Left lobe of liver (tissue), 2 donors: Measurements from ENCODE around the gene POTEB. TPM values are rescaled to one million over a fixed set of nuclear protein-coding genes. Genes with fewer than 3 reads are reported as not detected.
"Not testable (repeated sequence)": the region's sequence is repeated elsewhere in the genome, so short reads cannot be mapped to it uniquely, and the experiment has no call there.

Source experiments
- ATAC-seq: fragments of 200-7000 bp; cut with Tn5 transposase; one replicate; pipeline ENCODE4 v1.9.1; 2020; ENCODE audit warnings: mild to moderate bottlenecking, moderate library complexity
- DNase-seq: peaks from one replicate; pipeline ENCODE4 v3.0.0-alpha.2; 2020; ENCODE audit warnings: low spot score
- total RNA-seq: library from RNA; stranded (reverse); gene quantifications from one replicate; pipeline ENCODE4 v1.2.1, GENCODE V29; 2021
- donor health status: DM: no; HTN: no; CAD: no; lungs with moderate emphysema.
- donor health status: DM: no; HTN: yes; CAD: no.

Gene POTEB
- total RNA-seq = not detected

DNA sequence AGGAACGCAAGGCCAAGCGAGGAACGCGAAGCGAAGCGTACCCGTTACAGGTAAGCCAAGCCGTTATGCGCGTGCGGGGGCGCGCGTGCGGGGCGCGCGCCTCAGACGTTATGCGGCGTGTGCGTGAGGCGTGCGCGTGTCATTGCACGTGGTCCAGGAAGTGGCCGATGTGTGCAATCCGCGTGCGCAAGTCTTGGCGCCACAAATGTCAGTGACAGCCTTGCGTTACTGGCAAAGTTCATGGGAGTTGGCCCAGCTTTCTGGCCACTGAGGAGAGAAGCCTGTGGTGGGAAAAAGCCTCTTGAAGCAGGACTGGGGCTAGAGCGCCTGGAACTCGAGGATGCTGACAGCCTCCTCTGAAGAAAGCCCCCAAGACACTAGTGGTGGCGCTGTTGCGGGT lies at the start of gene POTEB:
Gene POTEB (minus strand): TSS at position 101 of the 400 bp plus-strand sequence. CDS start 489 bp downstream, outside the sequence.
- ATAC-seq, DNase-seq: not testable (repeated sequence)

DNA sequence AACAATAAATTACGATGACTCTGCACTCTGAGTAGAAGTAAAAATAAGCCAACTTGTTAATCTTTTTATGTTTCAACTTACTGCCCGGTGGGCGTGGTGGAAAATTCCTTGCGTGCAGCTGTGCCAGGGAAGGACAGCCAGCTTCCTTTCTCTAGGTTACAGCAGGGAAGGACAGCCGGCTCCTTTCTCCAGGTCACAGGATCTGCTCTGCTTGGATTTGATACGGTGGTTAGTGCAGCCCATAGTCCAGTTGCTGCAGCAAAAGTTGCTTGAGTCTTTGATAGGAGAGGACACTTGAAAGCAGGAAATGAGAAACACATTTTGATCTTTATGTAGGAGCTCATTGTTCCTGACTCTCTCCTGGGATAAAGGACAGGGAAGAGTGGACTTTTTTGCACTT lies 13.4 kb upstream of the POTEB start:
- DNase-seq, ATAC-seq: not testable (repeated sequence)

DNA sequence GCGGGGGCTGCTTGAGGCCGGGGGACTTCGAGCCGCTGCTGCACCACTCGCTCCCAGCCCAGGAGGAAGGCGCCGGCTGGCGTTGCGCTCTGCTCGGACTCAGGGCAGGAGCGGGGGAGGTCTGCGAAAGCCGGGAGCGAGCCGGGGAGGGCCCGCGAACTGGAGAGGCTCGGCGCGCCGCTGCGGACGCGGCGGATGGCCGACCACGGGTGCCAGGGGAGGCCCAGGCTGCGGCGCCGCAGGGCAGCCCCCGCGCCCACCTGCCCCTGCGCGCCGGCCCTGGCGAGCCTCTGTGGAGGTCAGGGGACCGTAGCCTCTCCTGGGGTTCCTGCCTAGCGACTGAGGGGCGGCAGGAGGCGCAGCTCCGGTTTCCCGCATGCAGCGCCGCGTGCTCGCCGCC lies 12.0 kb upstream of the POTEB start:
- ATAC-seq, DNase-seq: not testable (repeated sequence)

DNA sequence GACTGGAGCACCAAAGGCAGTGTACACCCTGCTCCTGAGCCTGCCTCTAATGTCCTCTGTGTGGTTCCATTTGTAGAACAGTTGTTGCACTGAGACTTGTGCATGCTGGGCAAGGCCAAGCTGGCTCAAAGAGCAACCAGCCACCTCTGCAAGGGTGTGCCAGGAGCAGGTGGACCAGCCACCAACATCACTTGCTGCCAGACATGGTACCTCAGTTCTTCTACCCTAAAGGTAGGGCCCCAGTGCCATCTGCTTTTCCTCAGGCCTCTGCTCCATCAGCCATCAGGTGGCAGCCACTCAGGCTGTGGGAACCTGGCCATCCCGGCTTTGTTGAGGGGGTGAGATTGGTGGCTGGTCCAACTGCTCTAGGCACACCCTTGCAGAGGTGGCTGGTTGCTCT lies 38.7 kb downstream of the POTEB start:
- peak; percentile 19 for DNase-seq
- ATAC-seq = not testable (repeated sequence)

Other genes starting within 250 kb of the POTEB start
- not detected for gene OR4M2, start 202.8 kb upstream of the POTEB start, total RNA-seq